Measurements from ENCODE around the gene MITF.

DNA sequence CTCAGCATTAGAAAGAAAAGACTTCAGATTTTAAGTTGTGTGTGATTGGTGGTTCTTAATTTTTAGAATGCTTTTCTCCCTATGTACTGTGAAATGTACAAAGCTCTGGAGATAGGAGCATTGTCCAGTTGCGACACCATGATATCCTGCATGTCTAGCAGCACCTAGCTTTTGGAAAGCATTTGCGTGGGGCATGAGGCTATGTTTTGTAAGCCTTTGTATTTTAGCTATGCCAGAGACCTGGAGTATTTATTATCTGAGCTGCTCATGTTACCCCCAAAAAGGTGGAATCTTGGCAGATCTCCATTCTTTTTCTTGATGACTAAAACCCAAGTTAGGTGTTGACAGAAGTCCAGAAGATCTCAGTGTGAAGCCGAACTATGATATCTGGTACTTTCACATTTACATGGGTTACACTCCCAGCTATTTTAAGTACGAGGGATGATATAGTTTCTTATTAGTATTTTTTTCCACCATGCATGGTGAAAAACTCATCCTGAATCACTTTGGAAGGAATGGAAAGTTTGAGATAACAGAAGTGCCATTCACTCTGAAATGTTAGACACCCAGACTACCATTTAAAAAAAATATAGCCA, 133.6 kb downstream of the MITF start:
- TF ChIP-seq, protein P1, sequence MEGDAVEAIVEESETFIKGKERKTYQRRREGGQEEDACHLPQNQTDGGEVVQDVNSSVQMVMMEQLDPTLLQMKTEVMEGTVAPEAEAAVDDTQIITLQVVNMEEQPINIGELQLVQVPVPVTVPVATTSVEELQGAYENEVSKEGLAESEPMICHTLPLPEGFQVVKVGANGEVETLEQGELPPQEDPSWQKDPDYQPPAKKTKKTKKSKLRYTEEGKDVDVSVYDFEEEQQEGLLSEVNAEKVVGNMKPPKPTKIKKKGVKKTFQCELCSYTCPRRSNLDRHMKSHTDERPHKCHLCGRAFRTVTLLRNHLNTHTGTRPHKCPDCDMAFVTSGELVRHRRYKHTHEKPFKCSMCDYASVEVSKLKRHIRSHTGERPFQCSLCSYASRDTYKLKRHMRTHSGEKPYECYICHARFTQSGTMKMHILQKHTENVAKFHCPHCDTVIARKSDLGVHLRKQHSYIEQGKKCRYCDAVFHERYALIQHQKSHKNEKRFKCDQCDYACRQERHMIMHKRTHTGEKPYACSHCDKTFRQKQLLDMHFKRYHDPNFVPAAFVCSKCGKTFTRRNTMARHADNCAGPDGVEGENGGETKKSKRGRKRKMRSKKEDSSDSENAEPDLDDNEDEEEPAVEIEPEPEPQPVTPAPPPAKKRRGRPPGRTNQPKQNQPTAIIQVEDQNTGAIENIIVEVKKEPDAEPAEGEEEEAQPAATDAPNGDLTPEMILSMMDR (conservative IDR thresholded peaks at IDR 0.05; ENCODE audit: low read length), result no peak
- TF ChIP-seq EZH2phosphoT487 (IDR thresholded peaks at IDR 0.05; ENCODE audit: borderline replicate concordance, low read depth, low read length), result no peak
